HL-60 (cell line): ENCODE data around the gene NPHP4.

Source experiments
- GABPA ChIP-seq: IDR thresholded peaks from 2 replicates; pipeline ENCODE4 v1.6.1; 2012; ENCODE audit warnings: low read depth
- POLR2AphosphoS5 ChIP-seq: IDR thresholded peaks from 2 replicates; pipeline ENCODE4 v1.6.1; 2012; ENCODE audit warnings: low read depth
- REST ChIP-seq: IDR thresholded peaks from 2 replicates; pipeline ENCODE4 v1.6.1; 2012; ENCODE audit warnings: low read depth; ENCODE audit not compliant: insufficient replicate concordance
- TF ChIP-seq, protein P1 (sequence below): IDR thresholded peaks from one replicate; pipeline ENCODE4 v1.5.1; 2011; ENCODE audit warnings: low read length, control low read depth, inconsistent platforms; ENCODE audit not compliant: insufficient read depth

DNA sequence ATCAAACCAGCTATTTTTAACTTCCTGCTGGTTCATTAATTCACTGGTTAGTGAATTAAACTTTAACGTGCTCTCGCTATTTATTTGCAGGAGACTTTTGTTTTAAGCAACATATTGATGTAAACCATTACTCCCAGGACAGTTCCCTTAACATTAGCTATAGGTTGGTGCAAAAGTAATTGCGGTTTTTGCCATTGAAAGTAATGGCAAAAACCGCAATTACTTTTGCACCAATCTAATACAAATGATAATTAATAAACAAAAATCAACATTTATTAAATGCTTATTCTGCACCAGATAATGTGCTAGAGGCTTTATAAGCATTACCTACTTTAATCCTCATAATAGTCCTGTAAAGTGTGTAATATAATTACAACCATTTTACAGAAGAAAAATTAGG, 176.5 kb downstream of the NPHP4 start:
- TF ChIP-seq, protein P1, sequence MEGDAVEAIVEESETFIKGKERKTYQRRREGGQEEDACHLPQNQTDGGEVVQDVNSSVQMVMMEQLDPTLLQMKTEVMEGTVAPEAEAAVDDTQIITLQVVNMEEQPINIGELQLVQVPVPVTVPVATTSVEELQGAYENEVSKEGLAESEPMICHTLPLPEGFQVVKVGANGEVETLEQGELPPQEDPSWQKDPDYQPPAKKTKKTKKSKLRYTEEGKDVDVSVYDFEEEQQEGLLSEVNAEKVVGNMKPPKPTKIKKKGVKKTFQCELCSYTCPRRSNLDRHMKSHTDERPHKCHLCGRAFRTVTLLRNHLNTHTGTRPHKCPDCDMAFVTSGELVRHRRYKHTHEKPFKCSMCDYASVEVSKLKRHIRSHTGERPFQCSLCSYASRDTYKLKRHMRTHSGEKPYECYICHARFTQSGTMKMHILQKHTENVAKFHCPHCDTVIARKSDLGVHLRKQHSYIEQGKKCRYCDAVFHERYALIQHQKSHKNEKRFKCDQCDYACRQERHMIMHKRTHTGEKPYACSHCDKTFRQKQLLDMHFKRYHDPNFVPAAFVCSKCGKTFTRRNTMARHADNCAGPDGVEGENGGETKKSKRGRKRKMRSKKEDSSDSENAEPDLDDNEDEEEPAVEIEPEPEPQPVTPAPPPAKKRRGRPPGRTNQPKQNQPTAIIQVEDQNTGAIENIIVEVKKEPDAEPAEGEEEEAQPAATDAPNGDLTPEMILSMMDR = no peak
- TF ChIP-seq POLR2AphosphoS5 (no peak), REST (no peak), GABPA (no peak)
